K562 (cell line): ENCODE data around the gene PRKCE. TPM values are rescaled to one million over a fixed set of nuclear protein-coding genes. Genes with fewer than 3 reads are reported as not detected.

Experiments
- ATAC-seq: fragments of 200-7000 bp; cut with Tn5 transposase; 3 replicates; pipeline ENCODE4 v1.9.1; 2020; ENCODE audit warnings: moderate library complexity
- BruUV-seq: library from RNA; stranded (reverse); fragments of 400-500 nt; replicated peaks from 2 replicates; lab custom pipeline; 2021; lab: Mats Ljungman, UMichigan
- CTCF ChIA-PET: fragments of 300-600 bp; formaldehyde crosslinking; extraction: SDS; loops from one replicate; lab custom pipeline; 2021; ENCODE audit warnings: low intra/inter-chr PET ratio; lab: Yijun Ruan, JAX
- POLR2A ChIA-PET: fragments of 300-600, 350-650 bp; sonication (Branson Sonifier 250); formaldehyde crosslinking; extraction: SDS; loops from one replicate; lab custom pipeline; 2021; ENCODE audit warnings: antibody characterized with exemption, inconsistent platforms; lab: Yijun Ruan, JAX
- DNase-seq, 4 experiments: peaks; one replicate each; pipeline versions ENCODE4 v3.0.0 to v3.0.0-alpha.2; 2011 to 2018; ENCODE audit warnings: low spot score in 3 of 4, mixed read lengths in 3 of 4; ENCODE audit errors: extremely low read depth in 1 of 4
- FAIRE-seq: peaks from 2 replicates; lab custom pipeline; 2011; peaks lifted over from hg19 to GRCh38; lab: Jason Lieb, UNC
- H2AFZ ChIP-seq: 2 replicates; pipeline ENCODE4 v1.6.0; 2011; ENCODE audit warnings: low read depth, low read length, control low read depth, inconsistent platforms
- H3K27ac ChIP-seq: fragments of 200-600 bp; 3 replicates; pipeline ENCODE4 v1.8.0; 2011; ENCODE audit warnings: low read depth, mild to moderate bottlenecking, control low read depth, inconsistent platforms, low read length, moderate library complexity, mixed read lengths; ENCODE audit errors: extremely low read depth
- H3K27me3 ChIP-seq, 2 experiments: fragments of 300-600 bp in 1 of 2; 2 replicates in 1 of 2; 3 replicates in 1 of 2; pipeline versions ENCODE4 v1.6.0 to v1.8.0; 2011; ENCODE audit warnings: inconsistent platforms in 2 of 2, low read length in 2 of 2, mild to moderate bottlenecking in 1 of 2, mixed read lengths in 1 of 2, moderate library complexity in 1 of 2; ENCODE audit not compliant: control insufficient read depth in 2 of 2, insufficient read depth in 2 of 2
- H3K36me3 ChIP-seq: fragments of 300-600 bp; 3 replicates; pipeline ENCODE4 v1.8.0; 2011; ENCODE audit warnings: mild to moderate bottlenecking, low read length, inconsistent platforms; ENCODE audit not compliant: control insufficient read depth, insufficient read depth
- H3K4me1 ChIP-seq, 2 experiments: fragments of 200-600 bp in 1 of 2; replicated peaks in 1 of 2; 2 replicates in 1 of 2; 3 replicates in 1 of 2; pipeline versions ENCODE4 v1.5.1 to v1.8.0; 2011; ENCODE audit warnings: inconsistent platforms in 2 of 2, low read length in 2 of 2, mild to moderate bottlenecking in 1 of 2, mixed read lengths in 1 of 2, moderate library complexity in 1 of 2; ENCODE audit not compliant: control insufficient read depth in 2 of 2, insufficient read depth in 2 of 2
- H3K4me2 ChIP-seq: 2 replicates; pipeline ENCODE4 v1.6.1; 2011; ENCODE audit warnings: low read length, control low read depth, inconsistent platforms, mixed read lengths; ENCODE audit not compliant: insufficient read depth
- H3K4me3 ChIP-seq: fragments of 200-600 bp; sonication (generic), shearing (Covaris generic); 2 replicates; pipeline ENCODE4 v1.5.1; 2016; ENCODE audit warnings: control low read depth, inconsistent platforms
- H3K79me2 ChIP-seq: fragments of 200-600 bp; 3 replicates; pipeline ENCODE4 v1.8.0; 2011; ENCODE audit warnings: low read length, inconsistent platforms; ENCODE audit not compliant: control insufficient read depth, insufficient read depth
- H3K9ac ChIP-seq, 2 experiments: 2 replicates each; pipeline versions ENCODE4 v1.6.0 to v1.6.1; 2011; ENCODE audit warnings: low read depth in 2 of 2, low read length in 2 of 2, control low read depth in 1 of 2, inconsistent platforms in 1 of 2, mild to moderate bottlenecking in 1 of 2, mixed read lengths in 1 of 2; ENCODE audit not compliant: insufficient read depth in 1 of 2
- H3K9me1 ChIP-seq: one replicate; pipeline ENCODE4 v1.6.0; 2011; ENCODE audit warnings: inconsistent platforms, mild to moderate bottlenecking, low read length, moderate library complexity; ENCODE audit not compliant: control insufficient read depth, insufficient read depth
- H3K9me3 ChIP-seq: replicated peaks from 2 replicates; pipeline ENCODE4 v1.5.1; 2011; ENCODE audit warnings: low read depth, low read length, inconsistent platforms; ENCODE audit not compliant: control insufficient read depth, insufficient read depth
- H4K20me1 ChIP-seq: replicated peaks from 2 replicates; pipeline ENCODE4 v1.6.1; 2011; ENCODE audit warnings: low read length, inconsistent platforms, mixed read lengths; ENCODE audit not compliant: control insufficient read depth, insufficient read depth
- BRCA1 ChIP-seq, 2 experiments: fragments of 450-650 bp in 1 of 2; sonication (generic) in 1 of 2; formaldehyde crosslinking in 1 of 2; IDR thresholded peaks; 2 replicates each; pipeline versions ENCODE4 v1.5.0 to v1.6.1; 2017 to 2020; ENCODE audit warnings: mild to moderate bottlenecking in 1 of 2, missing genetic modification reagents in 1 of 2
- CGGBP1 ChIP-seq: fragments of 250-450 bp; sonication (Bioruptor Pico); IDR thresholded peaks from 2 replicates; pipeline ENCODE4 v1.9.0; 2021; ENCODE audit warnings: mild to moderate bottlenecking
- ELF4 ChIP-seq: fragments of 450-650 bp; formaldehyde crosslinking; IDR thresholded peaks from 2 replicates; pipeline ENCODE4 v1.4.0; 2022; ENCODE audit warnings: missing genetic modification characterization
- FOS ChIP-seq: IDR thresholded peaks from 3 replicates; pipeline ENCODE4 v1.6.1; 2011; ENCODE audit not compliant: insufficient read length; ENCODE audit errors: extremely low read depth
- FOSL1 ChIP-seq: fragments of 200-800 bp; sonication (Bioruptor generic); conservative IDR thresholded peaks from 2 replicates; pipeline ENCODE4 v1.6.1; 2016; ENCODE audit warnings: missing genetic modification characterization, missing compliant biosample characterization
- HMG20A ChIP-seq: fragments of 450-650 bp; formaldehyde crosslinking; conservative IDR thresholded peaks from 2 replicates; pipeline ENCODE4 v1.4.0; 2020; ENCODE audit warnings: mild to moderate bottlenecking, mixed read lengths
- NFE2 ChIP-seq: IDR thresholded peaks from 2 replicates; pipeline ENCODE4 v1.6.1; 2014; ENCODE audit warnings: antibody characterized with exemption, low read depth
- TEAD1 ChIP-seq, 2 experiments: fragments of 450-650 bp in 1 of 2; sonication (generic) in 1 of 2; formaldehyde crosslinking; IDR thresholded peaks; 2 replicates each; pipeline versions ENCODE4 v1.4.0 to v1.8.0; 2020 to 2022; ENCODE audit warnings: mild to moderate bottlenecking in 2 of 2, missing genetic modification reagents in 1 of 2
- ZFP1 ChIP-seq: fragments of 450-650 bp; formaldehyde crosslinking; IDR thresholded peaks from 2 replicates; pipeline ENCODE4 v1.4.0; 2020; ENCODE audit warnings: mild to moderate bottlenecking, mixed read lengths
- ZNF707 ChIP-seq: fragments of 250-450 bp; sonication (Bioruptor Pico); conservative IDR thresholded peaks from 2 replicates; pipeline ENCODE4 v1.8.0; 2022; ENCODE audit warnings: inconsistent platforms, mild to moderate bottlenecking, moderate library complexity
- WGBS: fragments of 100-300 bp; shearing (Covaris generic); methylation state at CpG from one replicate; pipeline ENCODE4 v1.1.6; 2016; ENCODE audit warnings: low coverage, mixed read lengths; ENCODE audit not compliant: insufficient coverage; ENCODE audit errors: missing lambda C conversion rate; 5-methylcytosine and 5-hydroxymethylcytosine counted together
- in situ Hi-C: fragments of 300-500 bp; cut with MboI; formaldehyde crosslinking; loops from 4 replicates; pipeline ENCODE4 v1.15.0; 2018; ENCODE audit warnings: inconsistent platforms, mixed read lengths
- intact Hi-C: fragments of 100-400 bp; cut with micrococcal nuclease; formaldehyde crosslinking; loops from 2 replicates; pipeline ENCODE4 v1.14.2; 2022
- polyA plus RNA-seq, 8 experiments: library from polyadenylated mRNA; depleted of rRNA in 4 of 8; stranded (reverse) in 5 of 8; unstranded in 3 of 8; fragments of >200 nt; fragmentation: Nextera tagmentation in 2 of 8; fragmentation: Illumina TruSeq in 1 of 8; extraction: Ambion mirVana in 2 of 8; extraction: Trizol in 1 of 8; gene quantifications; 2 replicates each; pipeline versions ENCODE4 v1.2.1 to v1.2.3, GENCODE V29; 2011 to 2014; ENCODE audit warnings: inconsistent platforms in 1 of 8, missing spikeins in 1 of 8
- total RNA-seq, 7 experiments: library from RNA; depleted of rRNA in 6 of 7; stranded (reverse); fragments of >200 nt in 6 of 7; fragmentation: Illumina TruSeq in 2 of 7; extraction: Trizol in 2 of 7; gene quantifications; 2 replicates each; pipeline versions ENCODE4 v1.2.1 to v1.2.3, GENCODE V29; 2011 to 2021; ENCODE audit warnings: low replicate concordance in 1 of 7

PRKCE gene
- total and polyA plus RNA-seq, 9 of the 15 experiments (the other 6 are each of a cell fraction or from before 2014, with no cell fraction given) = 0.06 to 1.0 (median 0.22) TPM; not detected in 1

GRCh38 chr2:45946023-45946422 is 294.5 kb downstream of the PRKCE start:
- no peak overlapping the region for H3K4me2 ChIP-seq
- H3K79me2 ChIP-seq = no peaks in the 10 kb centered on the region
- CTCF ChIA-PET = no interaction called here
- no peaks in the 10 kb centered on the region for H3K9me1 ChIP-seq
- H3K36me3 ChIP-seq = no peaks in the 10 kb centered on the region
- H3K27ac ChIP-seq = no peak overlapping the region
- intact Hi-C loops = no loop called here
- H3K27me3 ChIP-seq = peaks cover 7 to 10% of the 10 kb centered on the region in 2 experiments
- TF ChIP-seq NFE2 = peak; percentile 35
- TF ChIP-seq TEAD1 (CRISPR knock-in tag; IDR thresholded peaks at IDR 0.05) = peak in 1 of 2 experiments; percentile 68; a peak in 1 of 4 replicates
- TF ChIP-seq FOS = no peak
- peak; percentile 38; the same call in 1 of the 2 replicates for TF ChIP-seq HMG20A
- no peak for TF ChIP-seq ZFP1 (CRISPR knock-in tag)
- no peak for TF ChIP-seq ZNF707
- TF ChIP-seq BRCA1 (IDR thresholded peaks at IDR 0.05) = no peak
- no peak for TF ChIP-seq BRCA1 (CRISPR knock-in tag; IDR thresholded peaks at IDR 0.05)
- no peak for TF ChIP-seq CGGBP1 (CRISPR knock-in tag)
- peak; percentile 83 for TF ChIP-seq FOSL1
- no peak for TF ChIP-seq ELF4 (CRISPR knock-in tag)
- no peak overlapping the region for H3K4me3 ChIP-seq
- FAIRE-seq (no peak), DNase-seq (no peak), ATAC-seq (no peak)
- no peaks in the 10 kb centered on the region for H3K9me3 ChIP-seq
- no peak overlapping the region for H2AFZ ChIP-seq
- POLR2A ChIA-PET = no interaction called here
- no peaks in the 10 kb centered on the region for H4K20me1 ChIP-seq
- BruUV-seq = no TSS peak
- peaks cover 0 to 4% of the 10 kb centered on the region in 2 experiments; a peak in 1 of 5 replicates for H3K4me1 ChIP-seq
- in situ Hi-C loops = no loop called here
- no peak overlapping the region for H3K9ac ChIP-seq
- 2% methylated on average over 3 of the region's 3 CpGs for WGBS
